ENCODE measurements around the gene PTPRN. TPM values are rescaled to one million over a fixed set of nuclear protein-coding genes. Genes with fewer than 3 reads are reported as not detected.

The PTPRN gene
- total and polyA plus RNA-seq, 3 donors from 2014 or later, result 1.7 to 6.0 (median 3.5) TPM

GRCh38 chr2:219250049-219250781 is 59.0 kb downstream of the PTPRN start:
- WGBS, 2 donors, result 87 to 92% methylated on average over 15 to 22 of the region's 22 CpGs
- DNase-seq, result no peak
- H3K27me3 ChIP-seq, result no peaks in the 10 kb centered on the region
- H3K4me1 ChIP-seq, result peaks cover 20% of the 10 kb centered on the region
- no peaks in the 10 kb centered on the region for H3K9me3 ChIP-seq
- H3K36me3 ChIP-seq (ENCODE audit: low read depth, missing control alignments), result no peaks in the 10 kb centered on the region
- H3K27ac ChIP-seq, result peak overlapping the region in 1 of 2 donors; percentile 58
- no peak for TF ChIP-seq POLR2A (IDR thresholded peaks at IDR 0.05)
- no peak for TF ChIP-seq CTCF (IDR thresholded peaks at IDR 0.05)
- intact Hi-C loops (cut with DNase I; ENCODE audit: low total_unique reads), result no loop called here
- H3K4me3 ChIP-seq, result no peak overlapping the region

GRCh38 chr2:219249203-219249980 is 59.8 kb downstream of the PTPRN start:
- WGBS, 2 donors, result 50 to 57% methylated on average over 5 to 7 of the region's 7 CpGs
- H3K36me3 ChIP-seq (ENCODE audit: low read depth, missing control alignments), result no peaks in the 10 kb centered on the region
- TF ChIP-seq CTCF (IDR thresholded peaks at IDR 0.05), result no peak
- no peak for TF ChIP-seq POLR2A (IDR thresholded peaks at IDR 0.05)
- no peaks in the 10 kb centered on the region for H3K27me3 ChIP-seq
- intact Hi-C loops (cut with DNase I; ENCODE audit: low total_unique reads), result no loop called here
- no peak overlapping the region for H3K4me3 ChIP-seq
- H3K27ac ChIP-seq, result peak overlapping the region in 1 of 2 donors; percentile 58
- peak; percentile 60 for DNase-seq
- no peaks in the 10 kb centered on the region for H3K9me3 ChIP-seq
- peaks cover 20% of the 10 kb centered on the region for H3K4me1 ChIP-seq

GRCh38 chr2:219248845-219249202 is 60.4 kb downstream of the PTPRN start:
- TF ChIP-seq POLR2A (IDR thresholded peaks at IDR 0.05), result no peak
- TF ChIP-seq CTCF (IDR thresholded peaks at IDR 0.05), result no peak
- Histone ChIP-seq H3K36me3 (ENCODE audit: low read depth, missing control alignments) (no peaks in the 10 kb centered on the region), H3K4me3 (no peak overlapping the region), H3K9me3 (no peaks in the 10 kb centered on the region), H3K27me3 (no peaks in the 10 kb centered on the region), H3K27ac (peak overlapping the region in 1 of 2 donors; percentile 58), H3K4me1 (peaks cover 14% of the 10 kb centered on the region)
- DNase-seq, result no peak
- 72 to 98% methylated on average over 2 of the region's 2 CpGs for WGBS, 2 donors
- intact Hi-C loops (cut with DNase I; ENCODE audit: low total_unique reads), result no loop called here

GRCh38 chr2:219247678-219248642 is 61.2 kb downstream of the PTPRN start:
- 91% methylated on average over 14 to 17 of the region's 17 CpGs for WGBS, 2 donors
- no peaks in the 10 kb centered on the region for H3K27me3 ChIP-seq
- intact Hi-C loops (cut with DNase I; ENCODE audit: low total_unique reads), result no loop called here

More at GRCh38 chr2:219247678-219248642, 61.2 kb downstream of the PTPRN start:
- Histone ChIP-seq H3K4me3 (no peak overlapping the region), H3K4me1 (peaks cover 13% of the 10 kb centered on the region), H3K9me3 (no peaks in the 10 kb centered on the region), H3K27ac (no peak overlapping the region), H3K36me3 (ENCODE audit: low read depth, missing control alignments) (no peaks in the 10 kb centered on the region)
- no peak for DNase-seq
- TF ChIP-seq CTCF (IDR thresholded peaks at IDR 0.05), result no peak
- TF ChIP-seq POLR2A (IDR thresholded peaks at IDR 0.05), result no peak
